SU-DHL-6 (cell line): ENCODE results near the gene RAD23A.
"Not testable (repeated sequence)": the region's sequence is repeated elsewhere in the genome, so short reads cannot be mapped to it uniquely, and the experiment has no call there.

ENCODE experiments used
- CTCF ChIP-seq: fragments of 200-600 bp; sonication (generic); IDR thresholded peaks from one replicate; pipeline ENCODE4 v1.5.1; 2017; ENCODE audit warnings: antibody characterized with exemption, mild to moderate bottlenecking, low read length, moderate library complexity; ENCODE audit not compliant: insufficient read depth, poor library complexity, severe bottlenecking
- EZH2phosphoT487 ChIP-seq: fragments of 200-600 bp; sonication (generic), shearing (Covaris generic); conservative IDR thresholded peaks from 2 replicates; pipeline ENCODE4 v1.6.1; 2018; ENCODE audit warnings: mild to moderate bottlenecking, antibody characterized with exemption, low read length, moderate library complexity, mixed read lengths

- not testable (repeated sequence) for TF ChIP-seq CTCF, EZH2phosphoT487
Observed at GRCh38 chr19:12957389-12957952, 11.8 kb downstream of the RAD23A start.
